GM21367 (cell line): ENCODE measurements around the gene CAND2.
"Not testable (repeated sequence)": the region's sequence is repeated elsewhere in the genome, so short reads cannot be mapped to it uniquely, and the experiment has no call there.

Experiments used
- ATAC-seq: cut with Tn5 transposase; IDR thresholded peaks from one replicate; pipeline ENCODE4 v1.9.1; 2021; ENCODE audit not compliant: unreplicated experiment

Gene CAND2

DNA sequence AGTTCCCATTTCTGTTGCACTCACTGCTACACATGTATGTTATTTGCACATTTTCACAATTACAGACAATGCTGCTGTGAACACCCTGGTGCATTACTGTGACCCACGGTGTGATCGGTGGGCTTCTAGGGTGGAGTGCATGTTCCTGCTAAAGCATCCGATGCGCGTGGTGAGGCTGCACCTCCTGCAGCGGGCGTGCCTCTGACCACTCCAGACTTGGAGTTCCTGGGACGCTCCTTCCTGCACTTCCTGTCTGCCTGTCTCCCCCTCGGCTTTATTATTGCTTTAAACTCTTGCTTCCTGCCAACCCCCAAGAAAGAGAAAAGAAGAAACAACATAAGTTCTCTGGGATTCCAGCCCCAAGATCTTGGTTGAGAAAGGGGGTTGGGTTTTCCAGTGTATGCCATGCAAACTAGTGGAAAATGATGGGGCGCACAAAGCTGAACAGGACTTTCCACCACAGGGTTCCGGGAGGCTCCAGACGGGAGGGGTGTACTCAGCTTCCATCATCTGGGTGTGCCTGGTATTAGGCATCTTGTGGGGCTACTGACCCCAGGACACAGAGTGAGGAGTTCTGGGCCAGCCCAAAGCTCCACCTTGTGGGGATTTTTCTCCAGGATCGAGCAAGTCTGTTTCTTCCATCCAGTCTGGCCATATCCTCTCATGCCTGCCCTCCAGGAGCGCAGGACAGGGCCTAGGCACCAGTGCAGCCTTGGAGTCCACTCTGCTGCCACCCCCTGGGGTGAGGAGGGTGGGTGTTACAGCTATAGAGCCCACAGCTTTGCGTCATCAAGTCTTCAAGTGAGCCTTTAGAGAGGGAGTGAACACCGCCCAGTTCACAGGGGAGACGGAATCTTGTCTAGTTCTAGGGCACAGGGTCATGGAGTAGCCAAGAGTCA, 33.7 kb downstream of the CAND2 start:
- no peak for ATAC-seq

DNA sequence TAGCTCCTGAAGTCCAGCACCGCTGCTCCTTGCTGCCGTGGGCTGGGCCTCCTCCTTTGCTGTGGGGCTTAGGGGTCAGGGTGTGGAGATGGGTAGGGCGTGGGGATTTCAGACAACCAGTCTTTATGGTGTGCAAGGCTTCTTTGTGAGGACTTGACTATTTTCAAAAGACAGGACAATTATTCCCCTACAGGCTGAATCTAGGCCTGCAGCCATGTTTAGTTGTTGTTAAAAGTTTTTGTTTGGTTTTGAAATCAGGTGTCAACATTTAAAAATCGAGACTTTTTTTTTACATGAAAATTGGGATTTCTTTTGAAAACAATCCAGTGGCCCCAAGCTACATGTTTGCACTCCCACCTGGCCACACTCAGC, 34.3 kb downstream of the CAND2 start:
- ATAC-seq = no peak

DNA sequence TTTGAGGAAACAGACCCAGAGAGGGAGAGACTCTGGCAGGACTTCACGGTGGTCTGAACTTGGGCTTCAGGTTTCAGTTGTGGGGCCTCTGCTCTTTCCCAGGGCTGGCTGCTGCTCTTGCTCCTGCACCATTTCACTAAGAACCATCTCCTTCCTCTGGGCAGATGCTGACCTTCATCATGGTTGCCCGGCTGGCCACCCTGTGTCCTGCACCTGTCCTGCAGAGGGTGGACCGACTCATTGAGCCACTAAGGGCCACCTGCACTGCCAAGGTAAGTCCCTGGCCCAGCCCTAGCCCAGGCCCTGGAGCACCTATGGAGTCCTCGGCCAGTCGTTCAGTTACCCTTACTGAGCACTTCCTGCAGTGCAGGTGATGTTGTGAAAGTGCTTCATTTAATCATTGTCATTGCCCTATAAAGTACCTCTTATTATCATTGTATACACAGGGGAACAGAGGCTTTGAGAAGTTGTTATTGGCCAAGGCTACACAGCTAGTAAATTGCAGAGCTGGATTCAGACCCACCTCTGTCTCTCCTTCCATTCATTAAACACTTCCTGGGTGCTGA, 34.9 kb downstream of the CAND2 start:
- ATAC-seq = no peak

DNA sequence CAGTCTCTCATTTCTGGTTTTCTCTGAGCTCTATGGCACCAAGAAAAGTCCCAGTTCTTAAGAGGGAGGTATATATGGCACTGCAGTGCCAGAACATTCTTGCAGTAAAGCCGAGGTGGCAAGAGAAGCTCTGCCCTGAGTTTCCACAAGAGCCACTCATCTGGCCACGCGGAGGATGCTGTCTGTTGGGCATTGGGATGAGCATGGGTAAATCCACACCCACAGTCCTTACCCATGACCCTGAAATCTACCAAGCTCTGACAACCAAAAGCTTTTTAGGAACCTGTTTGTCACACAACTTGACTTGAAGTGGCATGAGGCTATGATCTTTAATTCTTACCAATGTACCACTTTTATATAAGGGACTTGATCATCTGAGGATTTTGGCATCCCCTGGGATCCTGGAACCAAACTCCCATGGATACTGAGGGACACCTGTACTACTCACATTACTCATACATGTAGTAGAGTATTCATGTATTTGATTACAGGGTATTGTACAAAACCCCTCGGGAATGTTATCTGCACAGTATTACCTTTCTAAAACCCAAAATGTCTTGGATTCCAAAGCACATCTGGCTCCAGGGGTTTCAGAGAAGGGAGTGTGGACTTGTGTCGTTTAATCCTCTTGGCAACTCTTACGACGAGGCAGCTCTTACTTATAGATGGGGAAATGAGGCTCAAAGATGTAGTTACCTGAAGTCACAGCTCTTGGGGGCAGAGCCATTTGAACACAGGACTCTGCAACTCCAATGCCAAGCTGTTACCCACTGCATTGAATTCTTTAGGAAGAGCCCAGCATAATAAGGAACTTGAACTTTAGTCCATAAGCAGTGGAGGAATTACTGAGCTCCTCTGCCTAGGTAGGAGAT, 36.1 kb downstream of the CAND2 start:
- no peak for ATAC-seq

DNA sequence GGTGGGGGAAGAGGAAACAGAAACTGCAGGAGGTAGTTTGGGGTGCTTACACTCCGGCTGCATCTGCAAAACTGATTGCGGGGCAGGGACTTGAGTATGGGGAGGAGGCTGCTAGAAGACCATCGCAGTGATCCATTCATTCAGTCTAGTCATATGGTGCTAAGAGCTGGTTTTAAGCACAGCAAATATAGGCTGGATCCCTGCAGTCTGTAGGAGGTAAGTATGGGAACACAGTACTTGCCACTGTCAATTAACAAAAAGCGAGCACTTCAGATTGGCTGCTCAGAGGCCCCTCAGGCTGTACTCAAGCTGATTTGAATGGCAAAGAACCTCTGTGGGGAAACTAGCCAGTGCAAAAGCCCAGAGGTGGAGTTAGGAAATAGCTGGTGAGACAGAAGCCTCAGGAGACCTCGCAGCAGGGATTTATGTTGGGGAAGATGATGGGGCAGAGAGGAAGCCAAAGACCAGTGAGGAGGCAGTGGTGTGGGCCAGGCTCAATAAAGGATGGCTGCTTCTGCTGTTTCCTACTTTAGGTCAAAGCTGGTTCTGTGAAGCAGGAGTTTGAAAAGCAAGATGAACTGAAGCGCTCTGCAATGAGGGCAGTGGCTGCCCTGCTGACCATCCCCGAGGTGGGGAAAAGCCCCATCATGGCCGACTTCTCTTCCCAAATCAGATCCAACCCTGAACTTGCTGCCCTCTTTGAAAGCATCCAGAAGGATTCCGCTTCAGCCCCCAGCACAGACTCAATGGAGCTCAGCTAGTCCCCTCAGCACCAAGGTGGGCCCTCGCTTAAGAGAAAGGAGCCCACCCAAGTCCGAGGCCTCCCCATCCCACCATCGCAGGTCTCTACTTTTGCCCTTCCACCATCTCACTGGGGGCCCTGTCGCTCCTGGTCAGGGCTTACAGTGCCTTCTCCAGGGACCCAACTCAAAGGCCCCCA, 37.0 kb downstream of the CAND2 start:
- no peak for ATAC-seq

DNA sequence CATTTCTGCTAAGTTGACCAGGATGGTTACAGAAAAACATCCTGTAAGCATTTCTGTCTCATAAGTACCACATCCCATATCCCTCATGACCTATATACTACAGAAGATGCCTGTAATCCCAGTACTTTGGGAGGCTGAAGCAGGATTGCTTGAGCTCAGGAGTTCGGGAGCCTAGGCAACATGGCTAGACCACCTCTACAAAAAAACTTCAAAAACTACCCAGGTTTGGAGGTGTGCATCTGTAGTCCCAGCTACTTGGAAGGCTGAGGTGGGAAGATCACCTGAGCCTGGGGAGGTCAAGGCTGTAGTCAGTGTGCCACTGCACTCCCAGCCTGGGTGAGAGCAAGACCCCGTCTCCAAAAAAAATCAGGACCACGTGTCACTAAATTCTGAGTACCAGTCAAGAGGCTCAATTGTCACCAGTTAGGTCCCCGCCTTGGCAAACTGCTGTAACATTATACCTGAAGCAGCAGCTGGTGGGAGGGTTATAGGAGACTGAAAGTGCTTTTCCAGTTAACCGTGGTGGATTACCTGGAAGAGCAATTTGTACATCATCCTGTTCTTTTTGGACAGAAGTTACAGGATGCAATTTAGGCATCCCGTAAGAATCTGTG, 38.7 kb downstream of the CAND2 start:
- ATAC-seq = no peak

DNA sequence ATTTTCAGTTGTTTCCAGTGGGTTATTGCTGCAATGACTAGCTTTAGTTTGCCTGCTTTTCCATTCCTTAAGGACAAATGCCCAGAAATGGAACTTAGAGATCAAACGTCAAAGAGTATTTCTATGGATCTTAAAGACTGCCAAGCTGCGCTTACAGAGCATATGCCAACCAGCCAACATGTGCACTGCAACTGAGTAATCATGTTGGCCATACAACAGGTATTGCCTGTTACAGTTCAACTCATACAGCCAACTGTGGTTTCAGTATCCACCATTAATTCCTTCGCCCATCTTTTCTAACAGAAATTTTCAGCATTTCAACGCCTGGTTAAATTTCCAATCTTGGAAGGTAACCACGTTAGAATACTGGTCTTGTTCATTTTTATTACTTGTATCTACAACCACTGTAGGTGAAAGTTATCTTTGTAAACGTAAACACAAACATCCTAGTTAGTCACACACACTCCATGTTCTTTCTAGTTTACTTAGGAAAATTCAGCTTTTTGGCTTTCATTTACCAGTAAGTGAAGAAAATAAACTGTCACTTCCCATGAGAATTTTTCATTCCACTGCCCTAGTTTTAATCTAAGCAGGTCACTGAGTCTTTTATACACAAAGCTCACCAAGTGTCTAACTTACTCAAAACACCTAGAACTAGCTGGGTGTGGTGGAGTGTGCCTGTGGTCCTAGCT, 41.0 kb downstream of the CAND2 start:
- no peak for ATAC-seq

DNA sequence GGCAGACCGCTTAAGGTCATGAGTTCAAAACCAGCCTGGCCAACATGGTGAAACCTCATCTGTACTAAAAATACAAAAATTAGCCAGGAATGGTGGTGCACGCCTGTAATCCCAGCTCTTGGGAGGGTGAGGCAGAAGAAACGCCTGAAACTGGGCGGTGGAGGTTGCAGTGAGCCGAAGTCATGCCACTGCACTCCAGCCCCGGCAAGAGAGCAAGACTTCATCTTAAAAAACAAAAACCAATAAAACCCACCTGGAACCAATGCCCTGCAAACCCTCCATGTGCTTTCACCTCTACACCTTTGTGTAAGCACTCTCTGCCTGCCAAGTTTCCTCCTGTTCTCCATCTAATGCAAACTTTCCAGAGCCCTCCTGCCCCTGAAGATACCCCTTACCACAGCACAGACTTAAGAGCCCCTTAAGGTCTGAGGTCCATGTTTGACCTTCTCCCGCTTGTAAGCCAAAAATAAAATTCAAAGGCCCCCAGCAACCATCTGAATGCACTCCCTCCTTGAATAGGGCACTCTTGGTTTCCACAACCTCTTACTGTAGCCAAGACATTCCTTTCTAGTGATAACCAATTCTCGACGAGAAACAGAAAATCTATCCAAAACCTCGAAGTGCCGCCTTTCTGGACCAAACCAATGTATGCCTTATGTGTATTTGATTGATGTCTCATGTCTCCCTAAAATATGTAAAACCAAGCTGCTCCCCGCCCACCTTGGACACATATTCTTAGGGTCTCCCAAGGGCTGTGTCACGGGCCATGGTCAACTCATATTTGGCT, 41.9 kb downstream of the CAND2 start:
- no peak for ATAC-seq

DNA sequence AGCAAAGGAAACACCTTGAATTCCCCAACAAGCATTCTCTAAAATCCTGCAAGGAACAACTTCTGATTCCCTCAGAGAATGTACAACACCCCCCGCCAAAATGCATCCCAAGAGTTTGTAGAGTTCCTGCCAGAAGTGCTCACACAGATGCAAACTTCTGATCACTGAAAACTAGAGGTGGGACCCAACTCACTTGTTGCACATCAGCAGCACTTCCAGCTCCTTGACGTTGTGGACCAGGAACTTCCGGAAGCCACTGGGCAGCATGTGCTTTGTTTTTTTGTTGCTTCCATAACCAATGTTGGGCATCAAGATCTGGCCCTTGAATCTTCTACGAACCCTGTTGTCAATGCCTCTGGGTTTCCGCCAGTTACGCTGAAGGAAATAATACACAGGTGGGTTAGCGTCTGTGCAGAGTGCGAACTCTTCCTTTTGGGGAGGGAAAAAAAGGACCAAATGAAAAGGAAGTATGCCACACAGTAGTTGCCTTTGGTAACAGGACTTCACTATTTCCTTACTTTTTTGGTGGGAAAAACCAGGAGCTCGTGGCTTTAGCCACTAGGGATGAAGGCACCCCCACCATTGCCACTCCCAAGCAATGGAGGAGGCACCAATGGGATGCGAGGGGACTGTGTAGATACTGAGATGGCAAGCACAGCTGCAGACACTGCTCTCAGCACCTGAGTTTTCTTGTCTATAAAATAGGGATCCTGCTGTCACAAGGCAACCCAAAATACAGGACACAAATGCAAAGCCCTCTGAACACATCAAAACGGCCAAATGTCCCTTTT, 42.9 kb downstream of the CAND2 start:
- no peak for ATAC-seq

DNA sequence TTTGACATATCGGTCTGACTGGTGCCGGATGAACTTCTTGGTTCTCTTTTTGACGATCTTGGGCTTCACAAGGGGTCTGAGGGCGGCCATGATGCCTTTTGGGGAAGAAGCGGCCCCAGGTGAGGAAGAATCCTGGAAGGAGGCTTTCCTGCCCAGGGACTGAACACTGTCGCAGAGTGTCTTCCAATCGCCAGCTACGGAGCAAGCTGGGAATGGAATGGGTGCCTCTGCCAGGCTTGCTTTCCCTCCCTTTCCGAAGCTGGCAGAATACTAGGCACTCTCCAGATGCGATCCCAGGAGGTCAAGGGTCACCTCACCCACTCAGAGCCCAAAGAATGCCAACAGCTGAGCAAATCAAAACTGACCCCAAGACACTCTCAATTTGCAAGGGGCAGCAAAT, 43.7 kb downstream of the CAND2 start:
- ATAC-seq = not testable (repeated sequence)

DNA sequence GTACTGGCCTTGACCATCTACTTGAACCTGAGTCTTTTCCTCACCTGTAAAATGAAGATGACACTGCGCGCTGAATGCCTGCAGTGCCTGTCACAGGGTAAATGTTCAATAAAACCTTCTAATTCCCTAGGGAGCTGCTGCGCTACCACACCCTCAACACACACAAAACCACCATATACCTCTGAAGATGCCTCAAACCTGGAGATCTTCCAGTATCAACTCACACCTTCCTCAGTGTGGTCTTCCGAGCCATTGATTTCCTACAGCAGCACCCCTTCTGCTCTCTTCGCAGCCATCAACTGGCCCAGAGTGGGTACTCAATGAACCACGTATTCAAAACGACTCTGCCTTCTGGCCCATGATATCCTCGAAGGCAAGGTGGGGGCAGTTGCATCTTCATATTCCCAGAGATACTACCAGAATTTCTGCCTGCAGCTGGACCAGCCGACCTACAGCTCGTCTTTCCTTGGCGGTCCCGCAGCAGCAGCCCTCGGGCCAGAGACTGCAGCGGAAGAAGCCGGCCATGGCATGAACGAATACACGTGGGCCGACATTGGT, 44.2 kb downstream of the CAND2 start:
- peak; percentile 18 for ATAC-seq

DNA sequence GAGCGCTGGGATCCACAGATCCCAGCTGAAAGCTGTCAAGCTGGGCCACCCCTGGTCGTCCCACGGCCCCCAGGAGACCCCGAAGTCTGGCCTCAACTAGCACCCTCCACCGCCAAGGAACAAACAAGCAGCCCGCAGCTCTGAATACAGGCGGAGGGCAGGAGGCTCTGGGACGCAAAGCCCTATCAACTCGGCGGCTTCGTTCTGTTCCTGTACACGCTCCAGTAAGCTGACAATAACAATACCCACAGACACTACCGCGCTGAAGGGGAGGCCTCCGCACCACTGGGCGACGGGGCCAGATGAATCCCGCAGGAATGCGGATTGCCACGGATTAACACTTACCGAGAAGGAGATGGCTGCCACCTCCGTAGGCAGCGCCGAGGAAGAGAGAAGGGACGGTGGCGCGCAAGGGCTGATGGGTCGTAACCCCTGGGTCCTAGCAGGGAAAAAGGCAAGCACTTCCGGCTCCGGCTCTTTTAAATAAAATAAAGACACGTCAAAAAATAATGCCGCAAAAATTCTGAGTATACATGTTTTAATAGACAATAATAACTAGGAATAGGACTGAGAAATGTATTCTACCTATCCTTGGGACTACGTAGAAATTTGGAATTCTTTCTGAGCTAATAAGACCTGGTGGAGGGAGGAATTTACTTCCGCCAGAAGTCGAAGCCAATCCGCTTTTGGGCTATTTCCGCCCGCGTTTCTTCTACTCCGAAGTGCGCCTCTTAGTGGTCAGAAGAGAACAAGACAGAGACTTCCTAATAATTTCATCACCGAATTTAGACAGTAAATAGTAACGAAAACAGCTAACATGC, 44.9 kb downstream of the CAND2 start, which contains the start of gene RPL32:
RPL32 (minus strand) TSS at position 417 of the 821 bp plus-strand sequence. CDS start 1,328 bp downstream, outside the sequence.
- ATAC-seq = peak; percentile 75

DNA sequence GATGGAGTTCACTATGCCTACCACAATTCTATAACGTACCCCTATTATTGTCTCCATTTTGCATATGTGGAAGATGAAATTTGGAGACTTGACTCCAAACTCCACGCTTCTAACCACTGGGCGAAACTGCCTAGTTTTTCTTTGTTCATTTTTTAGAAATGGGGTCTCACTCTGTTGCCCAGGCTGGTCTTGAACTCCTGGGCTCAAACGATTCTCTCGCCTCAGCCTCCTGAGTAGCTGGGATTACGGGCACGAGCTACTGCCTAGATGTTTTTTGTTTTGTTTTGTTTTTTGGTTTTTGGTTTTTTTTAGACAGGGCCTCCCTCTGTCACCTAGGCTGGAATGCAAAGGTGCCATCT, 45.5 kb downstream of the CAND2 start:
- ATAC-seq = no peak

DNA sequence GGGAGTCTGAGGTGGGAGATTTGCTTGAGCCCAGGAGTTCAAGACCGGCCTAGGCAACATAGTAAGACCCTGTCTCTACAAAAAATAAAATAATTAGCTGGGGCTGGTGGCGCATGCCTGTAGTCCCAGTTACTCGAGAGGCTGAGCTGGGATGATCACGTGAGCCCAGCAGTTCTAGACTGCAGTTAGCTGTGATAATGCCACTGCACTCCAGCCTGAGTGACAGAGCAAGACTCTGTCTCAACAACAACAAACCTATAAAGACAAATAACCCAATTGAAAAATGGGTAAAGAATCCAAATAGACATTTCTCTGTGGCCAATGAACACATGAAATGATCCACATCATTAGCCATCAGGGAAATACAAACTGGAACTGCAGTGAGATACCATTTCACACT, 46.0 kb downstream of the CAND2 start:
- ATAC-seq = no peak

DNA sequence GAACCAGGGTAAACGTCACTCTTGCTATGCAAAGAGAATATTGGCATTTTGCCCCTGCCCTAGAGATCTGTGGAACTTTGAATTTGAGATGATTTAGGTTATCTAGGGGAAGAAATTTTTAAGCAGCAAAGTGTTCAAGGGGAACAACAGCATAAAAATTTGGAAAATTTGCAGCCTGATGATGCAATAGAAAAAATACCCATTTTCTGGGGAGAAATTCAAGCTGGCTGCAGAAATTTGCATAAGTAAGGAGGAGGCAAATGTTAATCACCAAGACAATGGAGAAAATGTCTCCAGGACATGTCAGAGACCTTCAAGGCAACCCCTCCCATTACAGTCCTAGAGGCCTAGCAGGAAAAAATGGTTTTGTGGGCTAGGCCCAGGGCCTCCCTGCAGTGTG, 49.3 kb downstream of the CAND2 start:
- ATAC-seq = no peak

DNA sequence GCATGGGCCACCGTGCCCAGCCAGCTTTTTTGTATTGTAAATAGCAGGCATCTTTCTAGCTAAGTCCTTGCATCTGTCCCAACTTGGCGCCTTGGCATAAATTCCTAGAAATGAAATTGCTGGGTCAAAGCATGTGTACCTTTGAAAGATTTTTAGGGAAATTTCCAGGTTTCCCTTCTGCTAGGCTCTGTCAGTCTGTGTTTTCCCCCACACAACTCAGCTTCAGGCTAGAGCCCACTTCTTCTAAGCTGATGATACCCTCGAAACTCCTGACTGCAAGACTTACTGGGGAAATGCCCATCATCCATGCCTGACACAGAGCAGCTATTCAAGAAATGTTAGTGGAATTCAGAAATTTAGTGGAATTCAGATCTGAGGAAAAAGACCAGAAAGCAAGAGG, 55.7 kb downstream of the CAND2 start:
- no peak for ATAC-seq

DNA sequence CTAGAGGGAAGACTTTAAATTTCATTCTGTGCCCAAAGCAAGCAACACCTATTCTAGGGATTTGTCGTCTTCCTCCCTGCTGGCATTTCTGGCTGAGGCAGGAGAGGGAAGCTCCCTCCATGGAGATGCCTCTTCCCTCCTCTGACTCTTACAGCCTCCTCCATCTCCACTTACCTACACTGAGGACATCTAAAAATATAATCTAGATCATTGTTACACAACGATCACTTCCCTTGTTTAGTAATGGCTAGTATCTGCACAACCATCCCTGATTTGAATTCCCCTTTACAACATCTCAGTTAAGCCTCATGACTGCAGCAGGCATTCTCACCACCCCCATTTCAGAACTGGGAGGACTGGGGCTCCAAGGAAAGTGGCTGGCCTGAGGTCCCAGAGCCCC, 57.4 kb downstream of the CAND2 start:
- not testable (repeated sequence) for ATAC-seq
